ENCODE results near the gene ZC3H7B. TPM values are rescaled to one million over a fixed set of nuclear protein-coding genes. Genes with fewer than 3 reads are reported as not detected.
"Not testable (repeated sequence)": the region's sequence is repeated elsewhere in the genome, so short reads cannot be mapped to it uniquely, and the experiment has no call there.

The ZC3H7B gene
- total and polyA plus RNA-seq, 2 donors (not counting 3 experiments of a cell fraction or from before 2014, with no cell fraction given): 66.8 to 95.9 TPM

DNA sequence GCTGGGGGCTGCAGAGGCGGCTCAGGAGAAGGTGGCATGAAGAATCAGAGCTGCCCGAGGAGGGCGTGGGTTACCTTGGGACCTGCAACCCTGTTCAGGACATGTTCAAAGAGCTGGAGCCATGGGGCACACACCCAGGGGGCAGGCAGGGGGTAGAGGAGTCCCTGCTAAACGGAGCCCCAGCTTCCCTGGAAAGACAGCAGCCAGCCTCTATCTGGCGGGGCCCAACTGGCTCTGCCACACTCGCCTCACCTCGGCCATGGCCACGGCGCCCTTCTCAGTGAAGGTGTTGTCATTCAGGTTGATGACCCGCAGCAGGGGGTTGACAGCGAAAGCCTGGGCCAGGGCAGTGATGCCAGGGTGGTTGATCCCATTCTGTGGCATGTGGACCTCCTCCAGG is 43.6 kb upstream of the ZC3H7B start:
- POLR2A ChIA-PET: no interaction called here
- FAIRE-seq (no peak), DNase-seq (ENCODE audit: low read depth, low spot score) (no peak)
- Histone ChIP-seq H3K27me3 (ENCODE audit: control insufficient read depth in 2 of 2, insufficient read depth in 2 of 2, low read length in 2 of 2) (no peaks in the 10 kb centered on the region), H4K20me1 (replicated peaks; ENCODE audit: control insufficient read depth, extremely low read depth, insufficient read depth, low read length) (no peaks in the 10 kb centered on the region), H2AFZ (ENCODE audit: low read depth, low read length) (no peak overlapping the region), H3K4me1 (ENCODE audit: control insufficient read depth, extremely low read depth, insufficient read depth, low read length) (peaks cover 14% of the 10 kb centered on the region), H3K27ac (ENCODE audit: insufficient read depth, low read depth, low read length) (no peak overlapping the region), H3K9me1 (replicated peaks; ENCODE audit: control insufficient read depth, extremely low read depth, insufficient read depth, low read length) (no peaks in the 10 kb centered on the region), H3K79me2 (ENCODE audit: control insufficient read depth, insufficient read depth, low read length) (peaks cover 11% of the 10 kb centered on the region), H3K9me3 (replicated peaks; ENCODE audit: control insufficient read depth, insufficient read depth, low read length) (no peaks in the 10 kb centered on the region), H3K9ac (replicated peaks; ENCODE audit: extremely low read depth, insufficient read depth, low read length) (no peak overlapping the region), H3K36me3 (ENCODE audit: control insufficient read depth in 2 of 2, extremely low read depth in 1 of 2, insufficient read depth in 2 of 2, low read length in 2 of 2) (peaks cover 31 to 58% of the 10 kb centered on the region in 2 experiments), H3K4me2 (ENCODE audit: insufficient read depth, low read length) (no peak overlapping the region), H3K4me3 (replicated peaks in 1 of 3; ENCODE audit: insufficient read depth in 1 of 3, low read depth in 1 of 3, low read length in 3 of 3) (no peak overlapping the region)
- dilution Hi-C loops (cut with MboI; ENCODE audit: extremely low pct_ligation_motif_present, low sequenced_read_pairs): no loop called here
- intact Hi-C loops (cut with micrococcal nuclease): no loop called here
- CTCF ChIA-PET: interaction anchor here (1.2 to 2.4 kb wide), 5 partner anchors 12 to 335 kb away, joined by 3 to 9 read pairs (median 8); partner anchors contain the start of gene ZC3H7B
- no TSS peak for BruUV-seq (replicated peaks)
- TF ChIP-seq, protein P1, sequence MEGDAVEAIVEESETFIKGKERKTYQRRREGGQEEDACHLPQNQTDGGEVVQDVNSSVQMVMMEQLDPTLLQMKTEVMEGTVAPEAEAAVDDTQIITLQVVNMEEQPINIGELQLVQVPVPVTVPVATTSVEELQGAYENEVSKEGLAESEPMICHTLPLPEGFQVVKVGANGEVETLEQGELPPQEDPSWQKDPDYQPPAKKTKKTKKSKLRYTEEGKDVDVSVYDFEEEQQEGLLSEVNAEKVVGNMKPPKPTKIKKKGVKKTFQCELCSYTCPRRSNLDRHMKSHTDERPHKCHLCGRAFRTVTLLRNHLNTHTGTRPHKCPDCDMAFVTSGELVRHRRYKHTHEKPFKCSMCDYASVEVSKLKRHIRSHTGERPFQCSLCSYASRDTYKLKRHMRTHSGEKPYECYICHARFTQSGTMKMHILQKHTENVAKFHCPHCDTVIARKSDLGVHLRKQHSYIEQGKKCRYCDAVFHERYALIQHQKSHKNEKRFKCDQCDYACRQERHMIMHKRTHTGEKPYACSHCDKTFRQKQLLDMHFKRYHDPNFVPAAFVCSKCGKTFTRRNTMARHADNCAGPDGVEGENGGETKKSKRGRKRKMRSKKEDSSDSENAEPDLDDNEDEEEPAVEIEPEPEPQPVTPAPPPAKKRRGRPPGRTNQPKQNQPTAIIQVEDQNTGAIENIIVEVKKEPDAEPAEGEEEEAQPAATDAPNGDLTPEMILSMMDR (IDR thresholded peaks at IDR 0.05; ENCODE audit: extremely low read depth in 1 of 2, insufficient read depth in 1 of 2, low read depth in 1 of 2, low read length in 2 of 2): no peak
- no peak for TF ChIP-seq EZH2 (IDR thresholded peaks at IDR 0.05; ENCODE audit: borderline replicate concordance, low read depth, low read length, severe bottlenecking)
- TF ChIP-seq JUN (IDR thresholded peaks at IDR 0.05; ENCODE audit: borderline replicate concordance, insufficient read depth, insufficient read length, low read depth): no peak
- no peak for TF ChIP-seq MYC (IDR thresholded peaks at IDR 0.05; ENCODE audit: low read depth, low read length)
- TF ChIP-seq, protein P2, sequence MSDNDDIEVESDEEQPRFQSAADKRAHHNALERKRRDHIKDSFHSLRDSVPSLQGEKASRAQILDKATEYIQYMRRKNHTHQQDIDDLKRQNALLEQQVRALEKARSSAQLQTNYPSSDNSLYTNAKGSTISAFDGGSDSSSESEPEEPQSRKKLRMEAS (IDR thresholded peaks at IDR 0.05; ENCODE audit: insufficient read depth, insufficient read length): no peak
- no peak for TF ChIP-seq POLR2AphosphoS5 (IDR thresholded peaks at IDR 0.05; ENCODE audit: insufficient read depth, low read depth, low read length)
- no peak for TF ChIP-seq POLR2A (IDR thresholded peaks at IDR 0.05; ENCODE audit: low read depth, low read length)

DNA sequence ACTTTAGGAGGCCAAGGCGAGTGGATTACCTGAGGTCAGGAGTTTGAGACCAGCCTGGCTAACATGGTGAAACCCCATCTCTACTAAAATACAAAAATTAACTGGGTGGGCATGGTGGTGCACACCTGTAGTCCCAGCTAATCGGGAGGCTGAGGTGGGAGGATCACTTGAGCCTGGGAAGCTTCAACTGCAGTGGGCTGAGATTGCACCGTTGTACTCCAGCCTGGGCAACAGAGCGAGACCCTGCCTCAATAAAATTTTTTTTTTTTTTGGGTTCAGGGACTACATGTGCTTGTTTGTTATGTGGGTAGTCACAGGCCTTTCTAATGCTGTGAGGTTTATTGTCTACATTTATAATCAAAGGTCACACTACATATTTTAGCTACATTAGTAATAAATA is 41.6 kb upstream of the ZC3H7B start:
- BruUV-seq (replicated peaks); dilution Hi-C loops (cut with MboI; ENCODE audit: extremely low pct_ligation_motif_present, low sequenced_read_pairs); H2AFZ ChIP-seq (ENCODE audit: low read depth, low read length); H3K27ac ChIP-seq (ENCODE audit: insufficient read depth, low read depth, low read length); H3K9ac ChIP-seq (replicated peaks; ENCODE audit: extremely low read depth, insufficient read depth, low read length); FAIRE-seq; H3K9me3 ChIP-seq (replicated peaks; ENCODE audit: control insufficient read depth, insufficient read depth, low read length); DNase-seq (ENCODE audit: low read depth, low spot score); H4K20me1 ChIP-seq (replicated peaks; ENCODE audit: control insufficient read depth, extremely low read depth, insufficient read depth, low read length); H3K9me1 ChIP-seq (replicated peaks; ENCODE audit: control insufficient read depth, extremely low read depth, insufficient read depth, low read length); H3K4me3 ChIP-seq (replicated peaks in 1 of 3; ENCODE audit: insufficient read depth in 1 of 3, low read depth in 1 of 3, low read length in 3 of 3); CTCF ChIA-PET; H3K27me3 ChIP-seq (ENCODE audit: control insufficient read depth in 2 of 2, insufficient read depth in 2 of 2, low read length in 2 of 2); intact Hi-C loops (cut with micrococcal nuclease); H3K4me2 ChIP-seq (ENCODE audit: insufficient read depth, low read length): not testable (repeated sequence)
- Histone ChIP-seq H3K4me1 (ENCODE audit: control insufficient read depth, extremely low read depth, insufficient read depth, low read length) (peaks cover 14% of the 10 kb centered on the region), H3K36me3 (ENCODE audit: control insufficient read depth in 2 of 2, extremely low read depth in 1 of 2, insufficient read depth in 2 of 2, low read length in 2 of 2) (peaks cover 29 to 60% of the 10 kb centered on the region in 2 experiments), H3K79me2 (ENCODE audit: control insufficient read depth, insufficient read depth, low read length) (peaks cover 13% of the 10 kb centered on the region)
- POLR2A ChIA-PET: interaction anchor here (0.7 kb wide), 1 partner anchor 21 kb away, joined by 3 read pairs; no protein-coding TSS in a partner anchor

All from endothelial cell of umbilical vein (primary cell).